WTC11 (cell line): ENCODE results near the gene ALKBH4.

Experiments
- NR1H2 ChIP-seq: sonication (generic); formaldehyde crosslinking; IDR thresholded peaks from 2 replicates; pipeline ENCODE4 v1.9.0; 2021; ENCODE audit warnings: mild to moderate bottlenecking, moderate library complexity, missing genetic modification reagents
- TEAD1 ChIP-seq: sonication (generic); formaldehyde crosslinking; IDR thresholded peaks from 2 replicates; pipeline ENCODE4 v1.8.0; 2022; ENCODE audit warnings: mild to moderate bottlenecking, missing genetic modification reagents
- TF ChIP-seq, protein P1 (sequence below): sonication (generic); formaldehyde crosslinking; IDR thresholded peaks from 2 replicates; pipeline ENCODE4 v1.8.0; 2022; ENCODE audit warnings: mild to moderate bottlenecking, missing genetic modification reagents
- TF ChIP-seq, protein P2 (sequence below): fragments of 200-600 bp; IDR thresholded peaks from 2 replicates; pipeline ENCODE4 v1.8.0; 2022; ENCODE audit warnings: antibody characterized with exemption
- TF ChIP-seq, protein P3 (sequence below): sonication (generic); formaldehyde crosslinking; conservative IDR thresholded peaks from 2 replicates; pipeline ENCODE4 v1.8.1; 2022; ENCODE audit warnings: mild to moderate bottlenecking, missing genetic modification reagents

DNA sequence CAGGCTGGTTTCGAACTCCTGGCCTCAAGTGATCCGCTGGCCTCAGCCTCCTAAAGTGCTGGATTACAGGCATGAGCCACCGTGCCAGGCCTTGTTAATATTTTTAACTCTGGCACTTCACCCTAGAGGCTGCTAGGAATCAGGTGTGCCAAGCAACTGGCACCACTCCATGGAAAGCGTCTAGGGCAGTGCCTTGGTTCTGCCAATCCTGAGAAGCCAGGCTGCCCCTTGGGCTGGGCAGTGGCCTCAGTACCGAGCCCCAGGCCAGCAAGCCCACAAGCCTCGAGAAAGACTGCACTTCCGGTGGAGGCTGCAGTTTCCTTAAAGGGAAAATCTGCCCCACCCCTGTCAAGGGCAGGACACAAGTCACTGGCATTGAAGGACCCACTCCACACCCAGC lies 11.3 kb downstream of the ALKBH4 start:
- TF ChIP-seq, protein P1, sequence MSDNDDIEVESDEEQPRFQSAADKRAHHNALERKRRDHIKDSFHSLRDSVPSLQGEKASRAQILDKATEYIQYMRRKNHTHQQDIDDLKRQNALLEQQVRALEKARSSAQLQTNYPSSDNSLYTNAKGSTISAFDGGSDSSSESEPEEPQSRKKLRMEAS (CRISPR knock-in tag) = no peak
- TF ChIP-seq, protein P2, sequence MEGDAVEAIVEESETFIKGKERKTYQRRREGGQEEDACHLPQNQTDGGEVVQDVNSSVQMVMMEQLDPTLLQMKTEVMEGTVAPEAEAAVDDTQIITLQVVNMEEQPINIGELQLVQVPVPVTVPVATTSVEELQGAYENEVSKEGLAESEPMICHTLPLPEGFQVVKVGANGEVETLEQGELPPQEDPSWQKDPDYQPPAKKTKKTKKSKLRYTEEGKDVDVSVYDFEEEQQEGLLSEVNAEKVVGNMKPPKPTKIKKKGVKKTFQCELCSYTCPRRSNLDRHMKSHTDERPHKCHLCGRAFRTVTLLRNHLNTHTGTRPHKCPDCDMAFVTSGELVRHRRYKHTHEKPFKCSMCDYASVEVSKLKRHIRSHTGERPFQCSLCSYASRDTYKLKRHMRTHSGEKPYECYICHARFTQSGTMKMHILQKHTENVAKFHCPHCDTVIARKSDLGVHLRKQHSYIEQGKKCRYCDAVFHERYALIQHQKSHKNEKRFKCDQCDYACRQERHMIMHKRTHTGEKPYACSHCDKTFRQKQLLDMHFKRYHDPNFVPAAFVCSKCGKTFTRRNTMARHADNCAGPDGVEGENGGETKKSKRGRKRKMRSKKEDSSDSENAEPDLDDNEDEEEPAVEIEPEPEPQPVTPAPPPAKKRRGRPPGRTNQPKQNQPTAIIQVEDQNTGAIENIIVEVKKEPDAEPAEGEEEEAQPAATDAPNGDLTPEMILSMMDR = no peak
- TF ChIP-seq NR1H2 (CRISPR knock-in tag) = no peak
- TF ChIP-seq, protein P3, sequence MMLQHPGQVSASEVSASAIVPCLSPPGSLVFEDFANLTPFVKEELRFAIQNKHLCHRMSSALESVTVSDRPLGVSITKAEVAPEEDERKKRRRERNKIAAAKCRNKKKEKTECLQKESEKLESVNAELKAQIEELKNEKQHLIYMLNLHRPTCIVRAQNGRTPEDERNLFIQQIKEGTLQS = no peak
- no peak for TF ChIP-seq TEAD1 (CRISPR knock-in tag)
